Nephron progenitor cell (in vitro differentiated cells): ENCODE results near the gene AFAP1L2.

Experiments used
- DNase-seq: peaks from one replicate; pipeline ENCODE4 v3.0.0; 2021
- H3K27ac Mint-ChIP-seq: 2 replicates; pipeline ENCODE4 v1.8.0; 2021; ENCODE audit warnings: mild to moderate bottlenecking, moderate library complexity, mixed read lengths
- H3K27me3 Mint-ChIP-seq: 2 replicates; pipeline ENCODE4 v1.8.0; 2021; ENCODE audit warnings: mild to moderate bottlenecking, low read depth, mixed read lengths; ENCODE audit not compliant: poor library complexity
- H3K36me3 Mint-ChIP-seq: 2 replicates; pipeline ENCODE4 v1.8.0; 2021; ENCODE audit warnings: low read depth, mixed read lengths
- H3K4me1 Mint-ChIP-seq: 2 replicates; pipeline ENCODE4 v1.8.0; 2021; ENCODE audit warnings: mixed read lengths
- H3K4me3 Mint-ChIP-seq: 2 replicates; pipeline ENCODE4 v1.8.0; 2021; ENCODE audit warnings: mild to moderate bottlenecking, moderate library complexity, mixed read lengths
- H3K9me3 Mint-ChIP-seq: 2 replicates; pipeline ENCODE4 v1.8.0; 2021; ENCODE audit warnings: mild to moderate bottlenecking, moderate library complexity, mixed read lengths
- CTCF ChIP-seq: fragments of 200-600 bp; sonication (generic); IDR thresholded peaks from 2 replicates; pipeline ENCODE4 v1.5.0; 2021; ENCODE audit warnings: antibody characterized with exemption

Gene AFAP1L2

GRCh38 chr10:114297136-114297705 is 107.1 kb downstream of the AFAP1L2 start:
- peaks cover 23% of the 10 kb centered on the region for H3K9me3 Mint-ChIP-seq
- no peak for TF ChIP-seq CTCF
- no peak overlapping the region for H3K27ac Mint-ChIP-seq
- peaks cover 83% of the 10 kb centered on the region for H3K36me3 Mint-ChIP-seq
- H3K27me3 Mint-ChIP-seq, result peaks cover 4% of the 10 kb centered on the region
- no peak for DNase-seq
- no peak overlapping the region for H3K4me3 Mint-ChIP-seq
- peaks cover 7% of the 10 kb centered on the region for H3K4me1 Mint-ChIP-seq

GRCh38 chr10:114295393-114295792 is 108.9 kb downstream of the AFAP1L2 start:
- Mint-ChIP-seq H3K27ac (no peak overlapping the region), H3K27me3 (peaks cover 4% of the 10 kb centered on the region), H3K4me3 (no peak overlapping the region), H3K4me1 (no peaks in the 10 kb centered on the region), H3K9me3 (peaks cover 23% of the 10 kb centered on the region), H3K36me3 (peaks cover 86% of the 10 kb centered on the region)
- no peak for DNase-seq
- no peak for TF ChIP-seq CTCF

- no peak overlapping the region for H3K27ac Mint-ChIP-seq
- peaks cover 23% of the 10 kb centered on the region for H3K9me3 Mint-ChIP-seq
- H3K27me3 Mint-ChIP-seq, result peaks cover 4% of the 10 kb centered on the region
- H3K4me1 Mint-ChIP-seq, result no peaks in the 10 kb centered on the region
- no peak for TF ChIP-seq CTCF
- no peak for DNase-seq
- no peak overlapping the region for H3K4me3 Mint-ChIP-seq
- peaks cover 91% of the 10 kb centered on the region for H3K36me3 Mint-ChIP-seq
Observed at GRCh38 chr10:114294549-114294948, 109.8 kb downstream of the AFAP1L2 start.

GRCh38 chr10:114293075-114293474 is 111.2 kb downstream of the AFAP1L2 start:
- H3K27me3 Mint-ChIP-seq, result no peaks in the 10 kb centered on the region
- peaks cover 79% of the 10 kb centered on the region for H3K36me3 Mint-ChIP-seq
- H3K27ac Mint-ChIP-seq, result no peak overlapping the region
- DNase-seq, result no peak
- no peaks in the 10 kb centered on the region for H3K4me1 Mint-ChIP-seq
- H3K9me3 Mint-ChIP-seq, result peaks cover 23% of the 10 kb centered on the region
- H3K4me3 Mint-ChIP-seq, result no peak overlapping the region
- TF ChIP-seq CTCF, result no peak

GRCh38 chr10:114291516-114291915 is 112.8 kb downstream of the AFAP1L2 start:
- Mint-ChIP-seq H3K27me3 (no peaks in the 10 kb centered on the region), H3K4me3 (no peak overlapping the region), H3K9me3 (peaks cover 22% of the 10 kb centered on the region), H3K27ac (peak overlapping the region; percentile 36), H3K36me3 (peaks cover 64% of the 10 kb centered on the region), H3K4me1 (no peaks in the 10 kb centered on the region)
- no peak for DNase-seq
- no peak for TF ChIP-seq CTCF

GRCh38 chr10:114291076-114291475 is 113.2 kb downstream of the AFAP1L2 start:
- no peak for DNase-seq
- H3K27ac Mint-ChIP-seq, result peak overlapping the region; percentile 36
- H3K36me3 Mint-ChIP-seq, result peaks cover 59% of the 10 kb centered on the region
- H3K9me3 Mint-ChIP-seq, result peaks cover 18% of the 10 kb centered on the region
- TF ChIP-seq CTCF, result no peak
- no peak overlapping the region for H3K4me3 Mint-ChIP-seq
- no peaks in the 10 kb centered on the region for H3K27me3 Mint-ChIP-seq
- H3K4me1 Mint-ChIP-seq, result no peaks in the 10 kb centered on the region
